ENCODE data around the gene DLGAP1. TPM values are rescaled to one million over a fixed set of nuclear protein-coding genes. Genes with fewer than 3 reads are reported as not detected.

DLGAP1 gene
- total and polyA plus RNA-seq, 7 experiments from 2014 or later: 0.32 to 1.0 TPM; not detected in 5

- POLR2A ChIA-PET: no interaction called here
- Histone ChIP-seq H3K36me3 (ENCODE audit: control insufficient read depth in 2 of 3, insufficient read depth in 3 of 3, low read length in 3 of 3) (no peaks in the 10 kb centered on the region), H3K4me3 (ENCODE audit: low read length) (no peak overlapping the region), H3K4me1 (ENCODE audit: control insufficient read depth in 2 of 2, insufficient read depth in 2 of 2, low read length in 2 of 2) (no peaks in the 10 kb centered on the region), H3K9me3 (ENCODE audit: control insufficient read depth in 2 of 3, low read length in 3 of 3) (no peaks in the 10 kb centered on the region), H3K27me3 (ENCODE audit: control insufficient read depth in 2 of 2, insufficient read depth in 2 of 2, low read length in 2 of 2) (no peaks in the 10 kb centered on the region), H3K27ac (ENCODE audit: low read depth, low read length) (no peak overlapping the region)
- H3K27me3 Mint-ChIP-seq: peaks cover 0 to 22% (median 7%) of the 10 kb centered on the region in 5 donors
- ATAC-seq (no peak), DNase-seq (no peak)
- H3K9me3 Mint-ChIP-seq: peaks cover 0 to 5% (median 0%) of the 10 kb centered on the region in 11 donors
- intact Hi-C loops (cut with micrococcal nuclease): no loop called here
- CTCF ChIA-PET: no interaction called here
- no peaks in the 10 kb centered on the region for H3K4me1 Mint-ChIP-seq
- no peak overlapping the region for H3K4me3 Mint-ChIP-seq
- no peaks in the 10 kb centered on the region for H3K36me3 Mint-ChIP-seq
- H3K27ac Mint-ChIP-seq: no peak overlapping the region
Measured at GRCh38 chr18:3885209-3885792, 569.8 kb downstream of the DLGAP1 start.

DNA sequence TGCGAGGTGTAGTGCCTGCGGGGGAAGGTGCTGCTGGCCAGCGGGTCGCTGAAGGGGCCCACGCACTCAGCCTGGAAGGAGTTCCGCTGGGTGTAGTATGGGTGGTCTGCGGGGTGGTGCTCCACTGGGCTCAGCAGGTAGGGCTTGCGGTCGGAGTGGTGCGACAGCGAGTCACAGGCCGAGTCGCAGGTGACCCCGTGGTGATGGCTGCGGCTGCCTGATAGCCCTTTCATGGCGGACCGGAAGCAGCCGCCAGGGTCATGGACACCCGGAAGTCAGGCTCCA is 575.3 kb downstream of the DLGAP1 start:
- no peaks in the 10 kb centered on the region for H3K27me3 ChIP-seq (ENCODE audit: control insufficient read depth in 2 of 2, insufficient read depth in 2 of 2, low read length in 2 of 2)
- Mint-ChIP-seq H3K27me3 (peaks cover 0 to 21% (median 16%) of the 10 kb centered on the region in 5 donors), H3K9me3 (peaks cover 0 to 3% (median 0%) of the 10 kb centered on the region in 11 donors), H3K4me1 (peaks cover 0 to 2% (median 0%) of the 10 kb centered on the region in 7 donors), H3K27ac (no peak overlapping the region), H3K4me3 (no peak overlapping the region), H3K36me3 (no peaks in the 10 kb centered on the region)
- no peaks in the 10 kb centered on the region for H3K36me3 ChIP-seq (ENCODE audit: control insufficient read depth in 2 of 3, insufficient read depth in 3 of 3, low read length in 3 of 3)
- ATAC-seq: no peak
- CTCF ChIA-PET: no interaction called here
- intact Hi-C loops (cut with micrococcal nuclease): no loop called here
- no peak overlapping the region for H3K4me3 ChIP-seq (ENCODE audit: low read length)
- POLR2A ChIA-PET: no interaction called here
- no peak overlapping the region for H3K27ac ChIP-seq (ENCODE audit: low read depth, low read length)
- DNase-seq: no peak
- H3K9me3 ChIP-seq (ENCODE audit: control insufficient read depth in 2 of 3, low read length in 3 of 3): no peaks in the 10 kb centered on the region
- no peaks in the 10 kb centered on the region for H3K4me1 ChIP-seq (ENCODE audit: control insufficient read depth in 2 of 2, insufficient read depth in 2 of 2, low read length in 2 of 2)

- ATAC-seq (no peak), DNase-seq (no peak)
- Mint-ChIP-seq H3K36me3 (no peaks in the 10 kb centered on the region), H3K27me3 (peaks cover 0 to 22% (median 16%) of the 10 kb centered on the region in 5 donors), H3K4me3 (no peak overlapping the region), H3K27ac (no peak overlapping the region), H3K4me1 (peaks cover 0 to 2% (median 0%) of the 10 kb centered on the region in 7 donors), H3K9me3 (peaks cover 0 to 3% (median 0%) of the 10 kb centered on the region in 11 donors)
- Histone ChIP-seq H3K9me3 (ENCODE audit: control insufficient read depth in 2 of 3, low read length in 3 of 3) (no peaks in the 10 kb centered on the region), H3K4me3 (ENCODE audit: low read length) (no peak overlapping the region), H3K36me3 (ENCODE audit: control insufficient read depth in 2 of 3, insufficient read depth in 3 of 3, low read length in 3 of 3) (no peaks in the 10 kb centered on the region), H3K27me3 (ENCODE audit: control insufficient read depth in 2 of 2, insufficient read depth in 2 of 2, low read length in 2 of 2) (no peaks in the 10 kb centered on the region), H3K4me1 (ENCODE audit: control insufficient read depth in 2 of 2, insufficient read depth in 2 of 2, low read length in 2 of 2) (no peaks in the 10 kb centered on the region), H3K27ac (ENCODE audit: low read depth, low read length) (no peak overlapping the region)
- ChIA-PET CTCF (no interaction called here), POLR2A (no interaction called here)
- intact Hi-C loops (cut with micrococcal nuclease): no loop called here
Measured at GRCh38 chr18:3879114-3879835, 575.8 kb downstream of the DLGAP1 start.

DNA sequence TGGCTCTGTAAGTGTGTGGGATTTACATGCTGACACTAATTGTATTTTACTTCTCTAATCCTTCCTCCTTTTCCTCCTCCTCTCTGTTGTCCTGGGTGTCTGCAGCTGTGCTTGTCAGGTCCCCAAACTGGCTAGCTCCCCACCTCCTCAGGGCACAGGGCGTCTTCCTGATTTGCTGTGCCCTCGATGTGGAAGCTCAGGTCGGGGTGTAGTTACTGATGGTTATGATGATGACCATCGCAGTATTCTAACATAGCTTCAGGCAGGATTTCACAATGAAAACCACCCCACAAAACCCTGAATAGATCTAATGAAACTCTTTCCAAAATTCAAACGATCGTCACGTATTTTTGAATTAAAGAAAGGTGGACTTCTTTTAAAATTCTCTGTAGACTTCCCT is 576.7 kb downstream of the DLGAP1 start:
- H3K9me3 ChIP-seq (ENCODE audit: control insufficient read depth in 2 of 3, low read length in 3 of 3): no peaks in the 10 kb centered on the region
- POLR2A ChIA-PET: no interaction called here
- no peak overlapping the region for H3K27ac Mint-ChIP-seq
- peaks cover 0 to 3% (median 0%) of the 10 kb centered on the region in 11 donors for H3K9me3 Mint-ChIP-seq
- H3K4me3 ChIP-seq (ENCODE audit: low read length): no peak overlapping the region
- no peak overlapping the region for H3K4me3 Mint-ChIP-seq
- DNase-seq: no peak
- H3K36me3 ChIP-seq (ENCODE audit: control insufficient read depth in 2 of 3, insufficient read depth in 3 of 3, low read length in 3 of 3): no peaks in the 10 kb centered on the region
- H3K27ac ChIP-seq (ENCODE audit: low read depth, low read length): no peak overlapping the region
- CTCF ChIA-PET: no interaction called here
- H3K36me3 Mint-ChIP-seq: no peaks in the 10 kb centered on the region
- H3K4me1 Mint-ChIP-seq: peaks cover 0 to 8% (median 0%) of the 10 kb centered on the region in 7 donors
- peak; percentile 40 for ATAC-seq
- H3K27me3 Mint-ChIP-seq: peaks cover 0 to 28% (median 18%) of the 10 kb centered on the region in 5 donors
- H3K27me3 ChIP-seq (ENCODE audit: control insufficient read depth in 2 of 2, insufficient read depth in 2 of 2, low read length in 2 of 2): no peaks in the 10 kb centered on the region
- intact Hi-C loops (cut with micrococcal nuclease): no loop called here
- H3K4me1 ChIP-seq (ENCODE audit: control insufficient read depth in 2 of 2, insufficient read depth in 2 of 2, low read length in 2 of 2): no peaks in the 10 kb centered on the region

DNA sequence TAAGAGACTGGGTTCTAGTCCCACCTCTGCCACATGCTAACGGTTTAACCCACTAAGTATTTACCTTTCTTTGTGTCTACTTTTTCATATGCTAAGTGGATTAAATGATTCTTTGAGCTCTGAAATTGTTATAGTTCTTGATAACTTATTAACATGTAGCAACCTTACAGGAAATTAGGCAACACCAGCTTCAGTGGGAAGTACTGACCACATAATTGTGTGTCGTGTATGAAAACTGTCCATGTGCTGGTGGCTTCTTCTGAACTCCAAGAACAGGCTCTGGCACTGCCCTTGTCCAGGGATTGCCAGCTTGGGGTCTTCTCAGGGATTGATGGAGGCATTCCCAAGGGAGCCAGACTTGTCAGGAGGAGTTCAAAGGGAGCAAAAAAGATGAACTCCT is 577.4 kb downstream of the DLGAP1 start:
- Mint-ChIP-seq H3K36me3 (no peaks in the 10 kb centered on the region), H3K27ac (no peak overlapping the region), H3K27me3 (peaks cover 0 to 32% (median 25%) of the 10 kb centered on the region in 5 donors), H3K4me1 (peaks cover 0 to 8% (median 0%) of the 10 kb centered on the region in 7 donors), H3K9me3 (peaks cover 0 to 3% (median 0%) of the 10 kb centered on the region in 11 donors), H3K4me3 (no peak overlapping the region)
- no peaks in the 10 kb centered on the region for H3K27me3 ChIP-seq (ENCODE audit: control insufficient read depth in 2 of 2, insufficient read depth in 2 of 2, low read length in 2 of 2)
- ChIA-PET POLR2A (no interaction called here), CTCF (no interaction called here)
- no peak for DNase-seq
- no peak overlapping the region for H3K4me3 ChIP-seq (ENCODE audit: low read length)
- peak; percentile 53 for ATAC-seq
- H3K36me3 ChIP-seq (ENCODE audit: control insufficient read depth in 2 of 3, insufficient read depth in 3 of 3, low read length in 3 of 3): no peaks in the 10 kb centered on the region
- H3K9me3 ChIP-seq (ENCODE audit: control insufficient read depth in 2 of 3, low read length in 3 of 3): no peaks in the 10 kb centered on the region
- no peak overlapping the region for H3K27ac ChIP-seq (ENCODE audit: low read depth, low read length)
- no peaks in the 10 kb centered on the region for H3K4me1 ChIP-seq (ENCODE audit: control insufficient read depth in 2 of 2, insufficient read depth in 2 of 2, low read length in 2 of 2)
- intact Hi-C loops (cut with micrococcal nuclease): no loop called here

DNA sequence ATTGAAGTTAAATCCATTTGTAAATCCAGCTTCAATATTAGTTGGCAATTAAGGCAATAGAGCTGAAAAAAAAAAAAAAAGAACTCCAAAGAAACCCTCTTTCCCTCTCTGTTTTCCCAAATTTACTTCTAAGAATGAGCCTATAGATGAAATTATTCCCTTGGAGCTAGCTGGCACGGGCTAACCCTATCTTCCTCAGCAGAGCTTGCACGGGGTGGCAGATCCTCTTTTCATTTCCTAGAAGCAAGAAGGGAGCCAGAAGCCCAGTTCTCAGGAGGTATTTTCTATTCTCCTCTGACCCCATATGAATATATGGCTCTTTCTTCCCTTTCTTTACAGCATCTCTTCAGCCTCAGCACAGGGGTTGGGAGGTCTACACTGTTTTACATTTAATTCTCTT is 579.1 kb downstream of the DLGAP1 start:
- H3K36me3 ChIP-seq (ENCODE audit: control insufficient read depth in 2 of 3, insufficient read depth in 3 of 3, low read length in 3 of 3): no peaks in the 10 kb centered on the region
- Mint-ChIP-seq H3K4me3 (no peak overlapping the region), H3K27ac (no peak overlapping the region), H3K9me3 (peaks cover 0 to 3% (median 0%) of the 10 kb centered on the region in 11 donors), H3K36me3 (no peaks in the 10 kb centered on the region), H3K27me3 (peaks cover 7 to 40% (median 35%) of the 10 kb centered on the region in 5 donors), H3K4me1 (peaks cover 0 to 8% (median 0%) of the 10 kb centered on the region in 7 donors)
- POLR2A ChIA-PET: no interaction called here
- CTCF ChIA-PET: no interaction called here
- no peaks in the 10 kb centered on the region for H3K9me3 ChIP-seq (ENCODE audit: control insufficient read depth in 2 of 3, low read length in 3 of 3)
- no peak overlapping the region for H3K27ac ChIP-seq (ENCODE audit: low read depth, low read length)
- ATAC-seq (no peak), DNase-seq (no peak)
- no peak overlapping the region for H3K4me3 ChIP-seq (ENCODE audit: low read length)
- no peaks in the 10 kb centered on the region for H3K27me3 ChIP-seq (ENCODE audit: control insufficient read depth in 2 of 2, insufficient read depth in 2 of 2, low read length in 2 of 2)
- intact Hi-C loops (cut with micrococcal nuclease): no loop called here
- H3K4me1 ChIP-seq (ENCODE audit: control insufficient read depth in 2 of 2, insufficient read depth in 2 of 2, low read length in 2 of 2): no peaks in the 10 kb centered on the region

- POLR2A ChIA-PET: interaction anchor here (0.6 kb wide), 1 partner anchor 74 kb away, joined by 3 read pairs; no protein-coding TSS in a partner anchor
- Mint-ChIP-seq H3K4me3 (no peak overlapping the region), H3K4me1 (peaks cover 0 to 8% (median 0%) of the 10 kb centered on the region in 7 donors), H3K9me3 (peaks cover 0 to 3% (median 0%) of the 10 kb centered on the region in 11 donors), H3K27me3 (peaks cover 13 to 45% (median 39%) of the 10 kb centered on the region in 5 donors), H3K36me3 (no peaks in the 10 kb centered on the region), H3K27ac (no peak overlapping the region)
- H3K27ac ChIP-seq (ENCODE audit: low read depth, low read length): no peak overlapping the region
- intact Hi-C loops (cut with micrococcal nuclease): no loop called here
- H3K36me3 ChIP-seq (ENCODE audit: control insufficient read depth in 2 of 3, insufficient read depth in 3 of 3, low read length in 3 of 3): no peaks in the 10 kb centered on the region
- DNase-seq (no peak), ATAC-seq (no peak)
- no peaks in the 10 kb centered on the region for H3K4me1 ChIP-seq (ENCODE audit: control insufficient read depth in 2 of 2, insufficient read depth in 2 of 2, low read length in 2 of 2)
- H3K4me3 ChIP-seq (ENCODE audit: low read length): no peak overlapping the region
- H3K9me3 ChIP-seq (ENCODE audit: control insufficient read depth in 2 of 3, low read length in 3 of 3): no peaks in the 10 kb centered on the region
- CTCF ChIA-PET: no interaction called here
- no peaks in the 10 kb centered on the region for H3K27me3 ChIP-seq (ENCODE audit: control insufficient read depth in 2 of 2, insufficient read depth in 2 of 2, low read length in 2 of 2)
Measured at GRCh38 chr18:3875376-3875775, 579.7 kb downstream of the DLGAP1 start.

Measured in naive thymus-derived CD4-positive, alpha-beta T cell (primary cell).